Liver (tissue), 2 donors: ENCODE data around the gene M1AP.

Source experiments
- TF ChIP-seq, protein P1 (sequence below): fragments of 150-350 bp; IDR thresholded peaks from 2 replicates; pipeline ENCODE4 v1.5.1; 2017; ENCODE audit warnings: improper control_type of control experiment, low read depth, low read length; ENCODE audit not compliant: missing input control
- TF ChIP-seq, protein P2 (sequence below): IDR thresholded peaks from 2 replicates; pipeline ENCODE4 v1.6.1; 2016; ENCODE audit warnings: antibody characterized with exemption, mild to moderate bottlenecking
- donor health status: healthy.

DNA sequence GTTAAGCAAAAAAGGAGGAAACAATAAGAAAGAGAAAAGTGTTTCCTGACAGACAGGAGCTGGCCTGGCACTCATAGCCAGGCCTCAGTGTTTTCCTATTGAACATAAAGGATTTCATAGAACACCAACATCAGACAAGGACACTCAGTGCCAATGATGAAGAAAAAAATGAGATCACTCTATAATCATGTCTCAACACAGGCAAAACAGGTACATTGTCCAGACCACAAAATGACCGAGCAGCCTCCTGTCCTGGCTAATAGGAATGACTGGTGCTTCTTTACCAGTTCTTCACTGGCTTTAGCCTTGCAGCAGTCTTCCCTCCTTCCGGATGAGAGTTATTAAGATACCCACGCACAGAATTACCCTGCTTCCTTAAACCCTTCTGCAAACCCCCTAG lies 41.5 kb upstream of the M1AP start:
- TF ChIP-seq, protein P1, sequence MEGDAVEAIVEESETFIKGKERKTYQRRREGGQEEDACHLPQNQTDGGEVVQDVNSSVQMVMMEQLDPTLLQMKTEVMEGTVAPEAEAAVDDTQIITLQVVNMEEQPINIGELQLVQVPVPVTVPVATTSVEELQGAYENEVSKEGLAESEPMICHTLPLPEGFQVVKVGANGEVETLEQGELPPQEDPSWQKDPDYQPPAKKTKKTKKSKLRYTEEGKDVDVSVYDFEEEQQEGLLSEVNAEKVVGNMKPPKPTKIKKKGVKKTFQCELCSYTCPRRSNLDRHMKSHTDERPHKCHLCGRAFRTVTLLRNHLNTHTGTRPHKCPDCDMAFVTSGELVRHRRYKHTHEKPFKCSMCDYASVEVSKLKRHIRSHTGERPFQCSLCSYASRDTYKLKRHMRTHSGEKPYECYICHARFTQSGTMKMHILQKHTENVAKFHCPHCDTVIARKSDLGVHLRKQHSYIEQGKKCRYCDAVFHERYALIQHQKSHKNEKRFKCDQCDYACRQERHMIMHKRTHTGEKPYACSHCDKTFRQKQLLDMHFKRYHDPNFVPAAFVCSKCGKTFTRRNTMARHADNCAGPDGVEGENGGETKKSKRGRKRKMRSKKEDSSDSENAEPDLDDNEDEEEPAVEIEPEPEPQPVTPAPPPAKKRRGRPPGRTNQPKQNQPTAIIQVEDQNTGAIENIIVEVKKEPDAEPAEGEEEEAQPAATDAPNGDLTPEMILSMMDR: no peak
- TF ChIP-seq, protein P2, sequence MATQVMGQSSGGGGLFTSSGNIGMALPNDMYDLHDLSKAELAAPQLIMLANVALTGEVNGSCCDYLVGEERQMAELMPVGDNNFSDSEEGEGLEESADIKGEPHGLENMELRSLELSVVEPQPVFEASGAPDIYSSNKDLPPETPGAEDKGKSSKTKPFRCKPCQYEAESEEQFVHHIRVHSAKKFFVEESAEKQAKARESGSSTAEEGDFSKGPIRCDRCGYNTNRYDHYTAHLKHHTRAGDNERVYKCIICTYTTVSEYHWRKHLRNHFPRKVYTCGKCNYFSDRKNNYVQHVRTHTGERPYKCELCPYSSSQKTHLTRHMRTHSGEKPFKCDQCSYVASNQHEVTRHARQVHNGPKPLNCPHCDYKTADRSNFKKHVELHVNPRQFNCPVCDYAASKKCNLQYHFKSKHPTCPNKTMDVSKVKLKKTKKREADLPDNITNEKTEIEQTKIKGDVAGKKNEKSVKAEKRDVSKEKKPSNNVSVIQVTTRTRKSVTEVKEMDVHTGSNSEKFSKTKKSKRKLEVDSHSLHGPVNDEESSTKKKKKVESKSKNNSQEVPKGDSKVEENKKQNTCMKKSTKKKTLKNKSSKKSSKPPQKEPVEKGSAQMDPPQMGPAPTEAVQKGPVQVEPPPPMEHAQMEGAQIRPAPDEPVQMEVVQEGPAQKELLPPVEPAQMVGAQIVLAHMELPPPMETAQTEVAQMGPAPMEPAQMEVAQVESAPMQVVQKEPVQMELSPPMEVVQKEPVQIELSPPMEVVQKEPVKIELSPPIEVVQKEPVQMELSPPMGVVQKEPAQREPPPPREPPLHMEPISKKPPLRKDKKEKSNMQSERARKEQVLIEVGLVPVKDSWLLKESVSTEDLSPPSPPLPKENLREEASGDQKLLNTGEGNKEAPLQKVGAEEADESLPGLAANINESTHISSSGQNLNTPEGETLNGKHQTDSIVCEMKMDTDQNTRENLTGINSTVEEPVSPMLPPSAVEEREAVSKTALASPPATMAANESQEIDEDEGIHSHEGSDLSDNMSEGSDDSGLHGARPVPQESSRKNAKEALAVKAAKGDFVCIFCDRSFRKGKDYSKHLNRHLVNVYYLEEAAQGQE: no peak
